AG20443 (cell line): ENCODE data around the gene SLC35A3.
"Not testable (repeated sequence)": the region's sequence is repeated elsewhere in the genome, so short reads cannot be mapped to it uniquely, and the experiment has no call there.

ENCODE experiments used
- DNase-seq: peaks from one replicate; pipeline ENCODE4 v3.0.0; 2012; ENCODE audit warnings: low spot score, mixed read lengths

SLC35A3 gene

DNA sequence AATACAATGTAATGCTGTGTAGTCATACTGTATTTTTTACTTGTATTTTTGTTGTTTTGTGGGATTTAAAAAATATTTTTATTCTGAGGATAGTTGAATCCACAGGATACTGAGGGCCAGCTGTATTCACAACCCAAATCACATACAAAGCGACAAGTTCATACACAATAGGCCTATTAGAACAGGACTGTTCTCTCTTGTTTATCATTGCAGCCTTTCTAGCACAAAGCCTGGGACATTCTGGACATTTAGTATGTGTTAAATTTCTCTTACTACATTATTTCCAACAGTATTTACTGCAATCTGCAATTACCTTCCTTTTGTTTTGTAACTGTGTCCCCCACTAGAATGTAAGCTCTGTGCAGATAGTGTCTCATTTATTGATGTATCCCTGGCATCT, 65.4 kb downstream of the SLC35A3 start:
- DNase-seq = no peak

DNA sequence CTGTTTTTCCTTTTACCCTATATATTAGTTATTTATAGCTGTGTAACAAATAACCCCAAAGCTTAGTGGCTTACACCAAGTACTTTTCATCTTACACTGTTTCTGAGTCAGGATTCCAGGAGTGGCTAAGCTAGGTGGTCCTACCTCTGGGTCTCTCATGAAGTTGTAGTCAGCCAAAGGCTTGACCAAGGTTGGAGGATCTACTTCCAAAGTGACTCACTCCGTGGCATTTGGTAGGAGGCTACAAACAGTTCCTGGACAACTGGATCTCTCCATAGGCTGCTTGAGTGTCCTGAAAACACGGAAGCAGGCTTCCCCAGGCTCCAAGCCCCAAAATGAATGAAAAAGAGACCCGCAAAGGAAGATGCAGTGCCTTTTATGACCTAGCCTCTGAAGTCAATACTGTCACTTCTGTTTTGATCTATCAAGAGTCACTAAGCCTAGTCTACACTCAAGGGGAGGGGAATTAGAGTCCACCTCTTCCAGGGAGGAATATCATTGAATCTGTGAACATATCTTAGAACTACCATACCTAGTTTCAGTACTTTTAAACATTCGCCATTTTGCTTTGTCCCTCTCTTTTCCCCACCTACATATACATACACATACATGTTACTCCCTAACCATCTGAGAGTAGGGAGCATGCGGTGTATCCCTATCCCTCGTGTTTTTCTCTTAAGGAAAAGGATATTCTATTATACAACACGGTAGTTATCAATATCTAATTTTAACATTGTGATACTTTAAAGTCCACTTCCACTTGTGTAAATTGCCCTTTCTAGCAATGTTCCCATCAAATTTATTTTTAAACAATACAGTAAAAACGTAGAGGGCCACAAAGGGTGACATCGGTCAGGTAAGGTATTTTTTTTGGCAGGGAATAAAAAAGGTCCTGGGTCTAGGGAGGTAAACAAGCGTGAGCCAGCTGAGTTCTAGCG, 67.2 kb downstream of the SLC35A3 start:
- DNase-seq = peak; percentile 11

DNA sequence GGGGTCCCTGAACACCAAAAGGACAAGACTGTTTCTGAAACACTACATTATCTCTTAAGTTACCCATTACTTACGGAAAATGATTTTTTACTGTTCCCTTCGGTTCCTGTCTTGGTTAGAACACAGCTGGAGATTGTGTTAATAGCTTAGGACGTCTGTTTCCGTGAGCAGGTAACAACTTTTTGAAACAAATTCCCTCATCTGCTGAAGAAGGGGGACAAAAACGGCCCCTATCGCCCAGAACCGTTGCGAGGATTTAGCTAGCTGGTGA, 67.8 kb downstream of the SLC35A3 start:
- DNase-seq = no peak

DNA sequence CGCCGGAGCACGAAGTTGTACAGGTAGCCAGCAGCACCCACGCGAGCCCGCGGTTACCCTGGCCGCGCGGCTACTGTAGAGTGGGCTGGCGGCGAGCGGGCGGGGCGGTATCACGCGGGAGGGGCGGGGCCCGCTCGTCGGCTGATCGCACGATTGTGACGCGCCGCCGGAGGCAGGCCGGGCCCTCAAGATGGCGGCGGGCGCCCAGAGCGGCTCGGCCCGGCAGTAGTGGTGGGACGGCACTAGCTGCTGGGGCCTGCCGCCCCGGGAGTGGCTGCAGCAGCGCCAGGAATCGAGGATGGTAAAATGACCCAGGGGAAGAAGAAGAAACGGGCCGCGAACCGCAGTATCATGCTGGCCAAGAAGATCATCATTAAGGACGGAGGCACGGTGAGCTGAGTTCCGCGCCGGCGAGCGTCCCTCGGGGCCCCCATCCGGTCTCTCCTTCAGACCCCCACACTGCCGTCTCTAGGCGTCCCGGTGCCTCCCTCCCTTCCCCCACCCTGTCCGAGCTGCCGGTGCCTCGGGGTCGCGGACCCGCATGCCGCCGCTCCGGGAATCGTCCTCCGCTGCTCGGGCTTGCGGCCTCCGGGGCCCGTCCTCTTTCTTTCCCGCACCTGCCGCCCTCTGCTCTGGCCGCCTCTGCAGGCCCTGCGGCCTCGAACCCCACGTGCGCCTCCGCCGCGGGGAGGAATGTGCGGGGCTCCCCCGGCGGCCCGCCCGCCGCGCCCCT, 68.3 kb downstream of the SLC35A3 start:
- DNase-seq = peak; percentile 98

DNA sequence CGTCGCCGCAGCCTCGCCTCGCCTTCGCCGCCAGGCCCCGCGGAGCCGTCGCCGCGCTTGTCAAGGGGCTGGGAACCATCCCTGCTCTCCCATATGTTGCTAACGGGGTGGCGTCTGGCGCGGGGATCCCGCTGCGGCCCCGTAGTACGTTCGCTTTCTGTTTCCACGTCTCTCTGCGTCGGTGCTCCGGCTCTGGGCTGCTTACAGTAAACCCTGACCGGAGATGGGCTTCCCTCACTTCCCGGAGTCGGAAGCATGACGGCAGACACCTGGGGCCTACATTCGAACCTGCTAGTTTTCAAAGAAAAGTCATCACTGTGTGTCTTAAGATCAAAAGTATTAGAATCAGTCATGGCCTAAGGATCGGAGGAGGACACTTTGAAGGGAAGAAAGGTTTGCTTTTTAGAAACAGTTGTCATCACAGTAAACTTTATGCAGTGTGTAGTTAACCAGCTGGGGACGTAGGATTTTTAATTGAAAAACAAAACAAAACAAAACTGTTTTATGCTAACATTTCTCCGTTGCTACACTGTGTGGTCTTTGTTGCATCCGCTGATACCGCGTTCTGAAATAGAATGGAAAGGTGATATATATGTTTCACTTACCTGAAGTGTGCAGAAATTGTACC, 69.0 kb downstream of the SLC35A3 start:
- DNase-seq = peak; percentile 66

DNA sequence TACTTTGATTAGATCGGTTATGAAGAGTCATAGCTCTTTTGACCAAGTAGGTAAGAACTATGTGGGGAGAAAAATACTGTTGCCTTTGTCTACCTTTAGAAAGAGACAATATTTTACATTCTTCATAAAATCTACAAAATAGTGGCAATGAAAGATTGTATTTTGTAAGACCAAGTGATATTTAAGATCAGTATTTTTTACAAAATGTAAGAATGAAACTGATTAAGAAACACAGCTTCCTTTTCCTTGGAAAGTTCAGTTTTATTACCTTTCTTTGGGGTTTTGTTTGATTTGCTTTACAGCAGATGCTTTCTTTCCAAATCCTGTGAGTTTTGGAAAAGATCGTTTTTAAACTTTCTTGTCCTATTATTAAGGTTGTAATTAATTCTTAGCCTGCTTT, 69.8 kb downstream of the SLC35A3 start:
- no peak for DNase-seq

DNA sequence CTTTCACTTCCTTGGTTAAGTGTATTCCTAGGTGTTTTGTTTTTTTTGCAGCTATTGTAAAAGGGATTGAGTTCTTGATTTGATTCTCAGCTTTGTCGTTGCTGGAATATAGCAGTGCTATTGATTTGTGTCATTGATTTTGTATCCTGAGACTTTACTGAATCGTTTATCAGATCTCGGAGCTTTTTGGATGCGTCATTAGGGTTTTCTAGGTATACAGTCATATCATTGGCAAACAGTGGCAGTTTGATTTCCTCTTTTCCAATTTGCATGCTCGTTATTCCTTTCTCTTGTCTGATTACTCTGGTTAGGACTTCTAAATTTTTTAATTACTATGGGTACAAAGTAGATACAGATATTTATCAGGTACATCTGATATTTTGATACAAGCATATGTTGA, 75.4 kb downstream of the SLC35A3 start:
- DNase-seq = no peak

DNA sequence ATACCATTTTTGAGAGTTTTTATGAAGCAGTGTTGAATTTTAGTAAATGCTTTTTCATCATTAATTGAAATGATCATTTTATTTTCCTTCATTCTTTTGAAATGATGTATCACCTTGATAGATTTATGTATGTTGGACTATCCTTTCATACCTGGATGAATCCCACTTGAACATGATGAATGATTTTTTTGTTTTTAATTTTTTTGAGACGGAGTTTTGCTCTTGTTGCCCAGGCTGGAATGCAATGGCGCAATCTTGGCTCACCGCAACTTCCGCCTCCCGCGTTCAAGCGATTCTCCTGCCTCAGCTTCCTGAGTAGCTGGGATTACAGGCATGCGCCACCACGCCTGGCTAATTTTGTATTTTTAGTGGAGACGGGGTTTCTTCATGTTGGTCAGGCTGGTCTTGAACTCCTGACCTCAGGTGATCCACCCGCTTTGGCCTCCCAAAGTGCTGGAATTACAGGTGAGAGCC, 77.5 kb downstream of the SLC35A3 start:
- DNase-seq = not testable (repeated sequence)

DNA sequence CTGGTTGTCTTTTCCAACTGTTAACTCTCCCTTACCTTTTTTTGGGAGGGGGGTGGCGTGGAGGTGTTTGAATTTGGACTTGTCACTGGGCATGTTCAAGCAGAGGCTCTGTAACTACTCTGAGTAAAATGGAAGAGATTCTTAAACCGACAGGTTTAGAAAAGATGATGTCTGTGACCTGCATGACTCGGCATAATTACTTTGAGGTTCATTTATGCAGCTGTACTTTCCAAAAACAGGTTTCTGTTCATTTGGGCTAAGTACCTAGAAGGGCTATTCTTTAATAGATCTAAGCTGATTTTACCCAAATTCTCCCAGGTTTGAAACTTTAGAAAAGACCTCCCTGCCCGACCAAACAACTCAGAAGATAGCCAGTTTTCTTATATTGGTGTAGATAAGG, 80.3 kb downstream of the SLC35A3 start:
- DNase-seq = no peak

DNA sequence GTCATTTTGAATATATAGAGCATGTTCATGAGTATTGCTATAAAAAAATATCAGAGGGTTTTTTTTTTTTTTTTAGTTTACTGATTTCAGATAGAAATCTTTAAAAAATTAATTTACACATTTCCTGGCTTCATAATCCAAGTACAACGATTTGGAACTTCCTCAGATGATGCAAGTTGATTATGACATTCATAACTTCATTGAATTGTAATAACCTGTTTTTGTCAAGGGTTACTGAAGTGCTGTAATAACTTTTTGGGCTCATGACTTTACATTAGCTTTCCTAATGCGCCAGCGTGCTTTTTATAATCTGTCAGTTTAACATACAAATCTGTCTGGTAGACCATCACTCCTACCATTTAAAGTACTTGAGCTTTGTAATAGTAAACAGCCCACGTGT, 81.6 kb downstream of the SLC35A3 start:
- DNase-seq = no peak

DNA sequence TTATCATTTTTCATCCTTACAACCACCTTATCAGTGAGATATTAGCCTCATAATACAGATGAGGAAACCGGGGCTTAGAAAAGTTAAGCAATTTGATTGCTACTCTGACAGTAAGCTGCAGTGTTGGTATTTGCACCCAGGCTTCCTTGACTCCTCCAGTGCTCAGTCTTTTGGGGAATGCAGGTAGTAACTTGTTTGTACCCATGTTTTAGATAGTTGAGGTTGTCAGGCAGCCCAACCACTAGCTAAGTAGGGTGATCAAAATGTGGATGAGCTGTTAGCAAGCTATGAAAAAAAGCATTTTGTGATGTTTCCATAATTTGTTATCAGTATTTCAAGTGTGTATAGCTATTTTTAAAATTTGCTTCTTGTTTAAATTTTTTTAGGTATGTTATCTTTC, 82.1 kb downstream of the SLC35A3 start:
- DNase-seq = no peak

DNA sequence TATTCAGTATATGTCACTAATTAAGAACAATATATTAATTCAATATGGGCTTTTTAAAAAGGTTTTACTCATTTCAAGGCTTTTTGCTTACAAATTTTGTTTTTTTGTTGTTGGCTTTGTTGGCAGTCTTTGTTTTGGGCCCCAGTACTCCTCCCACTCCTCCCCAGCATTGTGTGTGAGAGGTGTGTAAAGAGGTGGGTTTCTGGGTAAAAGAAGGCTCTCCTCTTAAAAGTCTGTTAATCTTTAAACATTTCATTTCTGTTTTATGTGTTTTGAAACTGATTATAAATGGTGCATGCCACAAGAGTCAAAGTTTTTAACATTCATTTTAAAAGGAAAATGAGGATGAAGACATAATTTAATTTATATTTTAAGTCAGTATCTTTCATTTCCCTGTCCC, 83.3 kb downstream of the SLC35A3 start:
- no peak for DNase-seq

DNA sequence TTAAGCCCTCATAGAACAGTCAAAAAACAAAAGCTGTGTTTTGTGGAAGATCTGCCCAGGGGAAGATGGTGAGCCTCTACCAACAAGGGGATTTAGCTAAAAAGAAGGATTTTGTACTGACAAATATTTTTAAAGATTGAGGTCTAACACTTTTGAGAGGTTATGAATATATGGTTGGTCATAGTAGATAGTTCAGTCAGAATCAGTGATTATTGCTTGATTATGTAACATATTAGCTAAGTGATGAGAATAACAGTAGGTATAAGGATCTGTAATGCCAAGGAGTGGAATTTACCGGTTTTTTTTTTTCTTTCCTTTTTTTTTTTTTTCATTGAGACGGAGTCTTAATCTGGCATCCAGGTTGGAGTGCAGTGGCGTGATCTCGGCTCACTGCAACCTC, 83.9 kb downstream of the SLC35A3 start:
- DNase-seq = no peak

DNA sequence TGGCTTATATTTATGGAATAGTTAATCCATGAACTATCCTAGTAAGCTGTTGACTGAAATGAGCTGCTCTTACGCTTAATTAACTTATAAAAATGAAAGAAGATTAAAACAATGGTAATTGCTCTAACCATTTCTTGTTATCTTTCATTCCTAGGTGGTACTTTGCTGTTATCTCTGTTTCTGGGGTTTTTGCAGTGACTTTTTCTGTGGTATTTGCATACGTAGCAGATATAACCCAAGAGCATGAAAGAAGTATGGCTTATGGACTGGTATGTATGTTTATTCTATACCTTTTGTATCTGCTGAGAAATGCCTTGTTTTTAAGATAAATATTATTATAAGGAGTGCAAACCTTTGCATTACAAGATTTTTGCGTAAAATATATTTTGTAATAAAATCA, 91.9 kb downstream of the SLC35A3 start:
- DNase-seq = no peak

DNA sequence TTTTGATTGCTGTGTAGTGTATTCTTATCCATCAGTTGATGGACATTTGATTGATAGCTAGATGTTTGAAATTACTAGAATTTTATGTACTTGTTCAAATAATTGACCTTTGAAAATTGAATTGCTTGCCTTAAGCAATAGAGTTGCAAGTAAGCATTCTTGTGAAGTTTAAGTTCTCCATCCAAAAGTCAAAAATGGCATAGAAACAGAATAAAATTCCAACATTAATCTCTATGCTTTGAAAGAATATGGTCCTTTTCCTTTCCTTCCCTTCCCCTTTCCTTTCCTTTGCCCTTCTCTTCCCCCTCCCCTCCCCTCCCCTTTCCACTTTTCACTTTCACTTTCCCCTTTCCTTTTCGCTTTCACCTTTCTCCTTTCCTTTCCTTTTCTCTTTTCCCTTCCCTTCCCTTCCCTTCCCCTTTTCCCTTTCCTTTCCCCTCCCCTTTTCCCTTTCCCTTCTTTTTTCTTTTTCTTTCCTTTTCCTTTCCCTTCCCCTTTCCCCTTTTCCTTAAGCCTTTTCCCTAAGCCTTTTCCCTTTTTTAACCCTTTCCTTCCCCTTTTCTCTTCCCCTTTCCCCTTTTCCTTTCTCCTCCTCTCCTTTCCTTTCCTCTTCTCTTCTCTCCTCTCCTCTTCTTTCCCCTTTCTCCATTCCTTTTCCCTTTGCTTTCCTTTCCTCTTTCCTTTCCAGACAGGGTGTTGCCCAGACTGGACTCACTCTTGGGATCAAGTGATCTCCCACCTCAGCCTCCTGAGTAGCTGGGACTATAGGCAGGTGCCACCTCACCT, 95.6 kb downstream of the SLC35A3 start:
- no peak for DNase-seq

DNA sequence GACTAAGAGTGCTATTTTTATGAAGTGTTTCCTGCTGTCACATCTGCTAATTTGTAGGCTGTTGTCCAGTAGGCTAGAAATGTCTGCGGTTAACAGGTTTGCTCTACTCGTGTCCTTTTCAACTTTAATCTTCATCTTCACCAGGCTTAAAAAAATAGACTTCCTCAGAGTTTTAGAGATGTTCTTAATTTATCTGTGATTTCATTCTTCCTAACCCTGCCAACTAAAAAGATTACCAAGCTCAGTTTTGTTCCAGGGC, 96.1 kb downstream of the SLC35A3 start:
- DNase-seq = no peak

DNA sequence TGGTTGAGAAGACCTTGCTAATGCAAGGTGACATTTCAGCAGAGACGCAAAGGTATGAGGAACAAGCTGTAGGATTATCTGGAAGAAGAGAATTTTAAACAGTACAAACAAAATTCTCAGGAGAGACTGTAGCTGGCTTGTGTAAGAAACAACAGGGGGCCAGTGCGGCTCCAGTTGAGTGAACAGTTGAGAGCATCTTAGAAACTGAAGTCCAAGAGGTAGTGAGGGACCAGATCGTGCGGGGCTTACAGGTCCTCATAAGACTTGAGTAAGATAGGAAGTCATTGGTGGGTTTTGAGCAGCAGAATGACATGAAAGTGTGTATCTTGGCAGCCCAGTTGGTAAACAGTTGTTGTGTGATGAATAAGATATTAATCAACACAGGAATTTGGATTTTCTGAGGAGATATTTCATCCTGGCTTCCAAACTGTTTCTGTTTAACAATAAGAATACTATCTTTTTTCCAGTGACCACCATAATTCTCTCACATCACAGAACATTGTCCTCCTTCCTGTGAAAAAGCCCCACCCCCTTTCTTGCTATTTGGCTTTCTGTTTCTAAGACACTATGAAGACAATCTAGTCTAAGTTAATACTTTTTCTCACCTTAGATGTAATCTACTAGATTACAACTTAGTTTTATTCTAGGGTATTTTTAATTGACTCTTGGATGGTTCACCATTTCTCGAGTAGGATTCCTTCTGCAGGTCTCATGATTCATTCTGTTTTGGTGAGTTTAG, 100.6 kb downstream of the SLC35A3 start:
- DNase-seq = no peak

DNA sequence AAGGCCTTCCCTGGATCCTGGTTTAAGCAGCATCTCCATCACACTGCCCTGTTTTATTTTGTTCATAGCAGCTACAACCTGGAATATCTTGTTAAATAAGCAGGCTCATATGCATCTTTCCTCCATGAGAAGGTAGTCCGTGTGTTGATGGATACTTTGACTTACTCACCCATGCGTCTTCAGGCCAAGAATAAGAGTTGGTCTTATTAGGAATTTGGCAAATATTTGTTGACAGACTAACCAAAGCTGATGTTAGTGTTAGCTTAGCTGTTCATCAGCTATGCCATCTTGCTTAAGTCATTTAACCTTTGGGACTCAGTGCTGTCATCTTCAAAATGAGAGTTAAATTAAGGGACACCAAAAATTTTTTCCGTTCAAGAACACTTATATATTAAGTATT, 103.7 kb downstream of the SLC35A3 start:
- no peak for DNase-seq

DNA sequence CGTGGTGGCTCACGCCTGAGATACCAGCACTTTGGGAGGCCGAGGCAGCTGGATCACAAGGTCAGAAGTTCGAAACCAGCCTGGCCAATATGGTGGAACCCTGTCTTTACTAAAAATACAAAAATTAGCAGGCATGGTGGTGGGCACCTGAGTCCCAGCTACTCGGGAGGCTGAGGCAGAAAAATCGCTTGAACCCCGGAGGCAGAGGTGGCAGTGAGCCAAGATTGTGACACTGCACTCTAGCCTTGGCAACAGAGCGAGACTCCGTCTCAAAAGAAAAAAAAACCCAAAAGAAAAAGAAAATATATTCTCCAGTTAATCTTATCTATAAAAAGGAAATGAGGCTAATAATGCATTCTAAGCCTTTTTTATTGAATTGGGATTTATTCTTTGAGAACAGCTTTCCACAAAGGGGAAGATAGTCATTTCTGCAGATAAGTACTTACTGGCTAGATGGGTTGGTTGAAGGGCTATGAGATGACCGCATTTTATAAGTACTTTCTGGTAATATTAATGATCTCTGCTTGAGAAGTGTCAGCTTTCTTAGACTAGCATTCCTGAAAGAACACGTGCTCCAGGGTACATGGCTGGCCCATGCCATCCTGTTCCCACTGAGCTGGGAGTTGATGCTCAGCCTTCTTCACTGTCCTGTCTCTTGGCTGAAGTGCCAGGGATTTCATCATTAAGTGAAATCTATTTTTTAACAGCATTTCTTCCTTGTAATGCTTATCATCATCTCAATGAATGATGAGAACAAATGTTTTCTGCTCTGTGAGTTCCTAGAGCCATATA, 105.0 kb downstream of the SLC35A3 start:
- DNase-seq = no peak

DNA sequence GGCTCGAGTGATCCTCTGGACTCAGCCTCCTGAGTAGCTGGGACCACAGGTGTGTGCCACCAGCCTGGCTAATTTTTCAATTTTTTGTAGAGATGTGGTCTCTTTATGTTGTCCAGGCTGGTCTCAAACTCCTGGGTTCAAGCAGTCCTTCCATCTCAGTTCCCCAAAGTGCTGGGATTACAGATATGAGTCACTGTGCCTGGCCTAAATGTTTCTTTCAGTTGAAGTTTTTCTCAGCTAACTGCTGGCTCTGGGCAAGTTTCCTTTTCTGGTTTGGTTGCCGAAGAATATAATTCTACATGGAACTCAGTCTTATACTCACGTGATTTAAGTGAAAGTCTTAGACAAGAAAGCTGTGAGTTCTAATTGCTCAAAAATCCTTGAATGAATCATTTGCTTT, 106.0 kb downstream of the SLC35A3 start:
- no peak for DNase-seq

DNA sequence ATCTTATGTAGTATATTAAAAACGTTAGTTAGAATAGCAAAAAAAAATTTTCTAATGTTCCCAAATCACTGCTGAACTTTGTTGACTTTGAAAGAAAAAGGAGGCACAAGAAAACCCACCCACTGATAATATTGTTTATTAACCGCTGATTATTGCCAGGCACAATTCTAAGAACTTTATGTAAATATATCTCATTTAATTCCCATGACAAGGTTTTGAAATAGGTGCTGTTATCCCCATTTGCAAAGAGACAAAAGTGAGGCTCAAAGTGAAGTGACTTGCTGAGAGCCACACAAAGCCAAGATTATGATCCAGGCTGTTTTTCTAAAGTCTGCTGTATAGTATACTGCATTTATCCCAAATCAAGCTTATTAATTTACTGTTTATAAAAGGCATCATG, 106.5 kb downstream of the SLC35A3 start:
- DNase-seq = no peak
